IPS DF 6.9 (cell line): ENCODE measurements around the gene MAML2.

Source experiments
- DNase-seq: peaks from one replicate; pipeline ENCODE4 v3.0.0-alpha.2; 2013; ENCODE audit warnings: low read depth, low spot score
- H3K27ac ChIP-seq: one replicate; pipeline ENCODE4 v1.5.1; 2013; ENCODE audit warnings: low read length, control low read depth
- H3K27me3 ChIP-seq: 2 replicates; pipeline ENCODE4 v1.6.1; 2013; ENCODE audit warnings: mild to moderate bottlenecking, low read length; ENCODE audit not compliant: control insufficient read depth, insufficient read depth
- H3K36me3 ChIP-seq: 2 replicates; pipeline ENCODE4 v1.6.1; 2013; ENCODE audit warnings: low read length; ENCODE audit not compliant: control insufficient read depth, insufficient read depth
- H3K4me1 ChIP-seq: 2 replicates; pipeline ENCODE4 v1.6.1; 2013; ENCODE audit warnings: low read length; ENCODE audit not compliant: control insufficient read depth, insufficient read depth
- H3K4me3 ChIP-seq: 2 replicates; pipeline ENCODE4 v1.5.1; 2013; ENCODE audit warnings: mild to moderate bottlenecking, low read length
- H3K9me3 ChIP-seq: 2 replicates; pipeline ENCODE4 v1.6.1; 2013; ENCODE audit warnings: low read length, inconsistent platforms; ENCODE audit not compliant: control insufficient read depth, insufficient read depth
- WGBS: extraction: QIAGEN DNeasy Blood & Tissue Kit; methylation state at CpG from one replicate; pipeline ENCODE4 v1.1.7; 2013; ENCODE audit warnings: mixed read lengths, missing lambda C conversion rate; ENCODE audit not compliant: insufficient read length, insufficient coverage; 5-methylcytosine and 5-hydroxymethylcytosine counted together

MAML2 gene

DNA sequence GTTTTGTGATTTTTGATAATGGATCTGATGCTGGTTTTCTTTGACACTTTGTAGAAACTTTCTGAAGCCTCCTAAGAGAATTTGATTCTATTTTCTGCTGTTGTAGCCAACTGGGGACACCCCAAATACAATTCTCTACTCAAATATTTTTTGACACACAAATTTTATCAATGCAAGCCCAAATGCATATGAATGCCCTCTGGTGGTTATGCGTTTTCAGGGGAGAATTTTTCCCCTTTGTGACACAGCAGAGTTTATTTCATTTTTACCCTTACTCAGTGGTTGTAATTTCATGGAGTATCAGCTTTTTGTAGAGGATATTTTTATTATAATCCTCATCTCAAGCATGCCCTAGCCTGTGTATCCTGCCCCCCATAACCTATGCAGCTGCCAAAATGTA, 374.4 kb downstream of the MAML2 start:
- no CpG with 5 or more reads among the region's 1 CpG for WGBS
- DNase-seq = no peak
- Histone ChIP-seq H3K4me3 (no peak overlapping the region), H3K27me3 (no peaks in the 10 kb centered on the region), H3K9me3 (no peaks in the 10 kb centered on the region), H3K36me3 (no peaks in the 10 kb centered on the region), H3K4me1 (no peaks in the 10 kb centered on the region), H3K27ac (no peak overlapping the region)

DNA sequence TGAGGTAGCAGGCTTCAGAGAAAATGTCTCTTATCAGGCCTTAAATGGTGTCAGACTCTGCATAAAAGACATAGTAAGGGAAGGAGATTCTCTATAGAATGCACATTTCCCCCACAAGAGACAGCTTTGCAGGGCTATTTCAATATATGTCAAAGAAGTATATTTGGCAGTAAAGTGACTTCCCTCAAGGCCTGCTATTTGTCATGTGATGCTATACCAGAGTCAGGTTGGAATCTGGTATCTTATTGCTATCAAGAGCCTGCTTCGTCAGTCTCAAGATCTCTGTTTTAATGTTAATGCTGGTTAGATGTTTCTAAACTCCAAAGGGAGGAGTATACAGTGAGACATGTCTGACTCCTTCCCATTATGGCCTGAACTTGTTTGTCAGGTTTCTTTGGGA, 378.7 kb downstream of the MAML2 start:
- Histone ChIP-seq H3K27me3 (no peaks in the 10 kb centered on the region), H3K9me3 (no peaks in the 10 kb centered on the region), H3K4me1 (no peaks in the 10 kb centered on the region), H3K36me3 (no peaks in the 10 kb centered on the region), H3K27ac (no peak overlapping the region), H3K4me3 (no peak overlapping the region)
- no peak for DNase-seq
- WGBS = no CpG with 5 or more reads among the region's 1 CpG

GRCh38 chr11:95961758-95962157, 381.2 kb downstream of the MAML2 start:
- Histone ChIP-seq H3K27me3 (no peaks in the 10 kb centered on the region), H3K9me3 (no peaks in the 10 kb centered on the region), H3K27ac (no peak overlapping the region), H3K4me1 (no peaks in the 10 kb centered on the region), H3K36me3 (no peaks in the 10 kb centered on the region), H3K4me3 (no peak overlapping the region)
- no peak for DNase-seq
- WGBS = no CpG with 5 or more reads among the region's 1 CpG

- Histone ChIP-seq H3K9me3 (no peaks in the 10 kb centered on the region; the same call in 1 of the 2 replicates), H3K4me1 (no peaks in the 10 kb centered on the region), H3K27ac (no peak overlapping the region), H3K36me3 (no peaks in the 10 kb centered on the region), H3K27me3 (no peaks in the 10 kb centered on the region), H3K4me3 (no peak overlapping the region)
- DNase-seq = no peak
These were observed 392.1 kb downstream of the MAML2 start for GRCh38 chr11:95950905-95951304.

- Histone ChIP-seq H3K4me3 (no peak overlapping the region), H3K4me1 (no peaks in the 10 kb centered on the region), H3K27me3 (no peaks in the 10 kb centered on the region), H3K36me3 (no peaks in the 10 kb centered on the region), H3K9me3 (peaks cover 4% of the 10 kb centered on the region), H3K27ac (no peak overlapping the region)
- DNase-seq = no peak
- WGBS = no CpG with 5 or more reads among the region's 3 CpGs
These were observed 394.4 kb downstream of the MAML2 start for GRCh38 chr11:95948637-95949036.

DNA sequence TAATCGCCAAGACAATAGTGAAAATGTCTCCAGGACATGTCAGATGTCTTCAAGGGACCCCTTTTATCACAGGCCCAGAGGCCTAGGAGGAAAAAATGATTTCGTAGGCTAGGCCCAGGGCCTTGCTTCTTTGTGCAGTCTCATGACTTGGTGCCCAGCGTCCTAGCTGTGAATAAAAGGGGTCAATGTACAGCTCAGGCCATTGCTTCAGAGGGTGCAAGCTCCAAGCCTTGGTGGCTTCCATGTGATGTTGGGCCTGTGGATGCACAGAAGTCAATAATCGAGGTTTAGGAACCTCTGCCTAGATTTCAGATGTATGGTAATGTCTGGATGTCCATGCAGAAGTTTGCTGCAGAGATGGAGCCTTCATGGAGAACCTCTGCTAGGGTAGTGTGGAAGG, 398.4 kb downstream of the MAML2 start:
- no CpG with 5 or more reads among the region's 4 CpGs for WGBS

GRCh38 chr11:95943546-95943945, 399.4 kb downstream of the MAML2 start:
- no CpG with 5 or more reads among the region's 1 CpG for WGBS
- H3K9me3 ChIP-seq = peaks cover 5% of the 10 kb centered on the region
- no peak overlapping the region for H3K27ac ChIP-seq
- DNase-seq = no peak
- no peaks in the 10 kb centered on the region for H3K4me1 ChIP-seq
- no peak overlapping the region for H3K4me3 ChIP-seq
- H3K27me3 ChIP-seq = no peaks in the 10 kb centered on the region
- H3K36me3 ChIP-seq = no peaks in the 10 kb centered on the region

More for the DNA sequence above, 398.4 kb downstream of the MAML2 start:
- DNase-seq = no peak
- H3K4me3 ChIP-seq = no peak overlapping the region
- no peak overlapping the region for H3K27ac ChIP-seq
- H3K4me1 ChIP-seq = no peaks in the 10 kb centered on the region
- no peaks in the 10 kb centered on the region for H3K27me3 ChIP-seq
- no peaks in the 10 kb centered on the region for H3K36me3 ChIP-seq
- H3K9me3 ChIP-seq = peaks cover 5% of the 10 kb centered on the region

- H3K27me3 ChIP-seq = no peaks in the 10 kb centered on the region
- no peak overlapping the region for H3K4me3 ChIP-seq
- no peaks in the 10 kb centered on the region for H3K36me3 ChIP-seq
- no peaks in the 10 kb centered on the region for H3K4me1 ChIP-seq
- no CpG with 5 or more reads among the region's 6 CpGs for WGBS
- peaks cover 1% of the 10 kb centered on the region; the same call in 1 of the 2 replicates for H3K9me3 ChIP-seq
- no peak overlapping the region for H3K27ac ChIP-seq
- DNase-seq = no peak
These were observed 403.9 kb downstream of the MAML2 start for GRCh38 chr11:95939091-95939490.

- Histone ChIP-seq H3K27ac (no peak overlapping the region), H3K4me3 (no peak overlapping the region), H3K36me3 (no peaks in the 10 kb centered on the region), H3K9me3 (no peaks in the 10 kb centered on the region), H3K27me3 (no peaks in the 10 kb centered on the region), H3K4me1 (no peaks in the 10 kb centered on the region)
- no peak for DNase-seq
These were observed 405.6 kb downstream of the MAML2 start for GRCh38 chr11:95937358-95937757.

GRCh38 chr11:95933594-95933993, 409.4 kb downstream of the MAML2 start:
- H3K4me3 ChIP-seq = no peak overlapping the region
- WGBS = no CpG with 5 or more reads among the region's 5 CpGs
- no peak for DNase-seq
- no peak overlapping the region for H3K27ac ChIP-seq
- no peaks in the 10 kb centered on the region for H3K4me1 ChIP-seq
- H3K27me3 ChIP-seq = no peaks in the 10 kb centered on the region
- H3K36me3 ChIP-seq = no peaks in the 10 kb centered on the region
- no peaks in the 10 kb centered on the region for H3K9me3 ChIP-seq

- Histone ChIP-seq H3K9me3 (no peaks in the 10 kb centered on the region), H3K4me3 (no peak overlapping the region), H3K36me3 (no peaks in the 10 kb centered on the region), H3K4me1 (no peaks in the 10 kb centered on the region), H3K27me3 (no peaks in the 10 kb centered on the region), H3K27ac (no peak overlapping the region)
- DNase-seq = no peak
- WGBS = no CpG with 5 or more reads among the region's 1 CpG
These were observed 411.1 kb downstream of the MAML2 start for GRCh38 chr11:95931916-95932315.
